Ramos (cell line): ENCODE results near the gene C9orf153.
"Not testable (repeated sequence)": the region's sequence is repeated elsewhere in the genome, so short reads cannot be mapped to it uniquely, and the experiment has no call there.

Experiments used
- in situ Hi-C: fragments of 300-500 bp; cut with MboI; formaldehyde crosslinking; loops from one replicate; pipeline ENCODE4 v1.14.3; 2022; ENCODE audit warnings: low sequenced_read_pairs; ENCODE audit not compliant: unreplicated experiment

Gene C9orf153

GRCh38 chr9:86201474-86202337, 57.8 kb downstream of the C9orf153 start:
- in situ Hi-C loops: no loop called here

DNA sequence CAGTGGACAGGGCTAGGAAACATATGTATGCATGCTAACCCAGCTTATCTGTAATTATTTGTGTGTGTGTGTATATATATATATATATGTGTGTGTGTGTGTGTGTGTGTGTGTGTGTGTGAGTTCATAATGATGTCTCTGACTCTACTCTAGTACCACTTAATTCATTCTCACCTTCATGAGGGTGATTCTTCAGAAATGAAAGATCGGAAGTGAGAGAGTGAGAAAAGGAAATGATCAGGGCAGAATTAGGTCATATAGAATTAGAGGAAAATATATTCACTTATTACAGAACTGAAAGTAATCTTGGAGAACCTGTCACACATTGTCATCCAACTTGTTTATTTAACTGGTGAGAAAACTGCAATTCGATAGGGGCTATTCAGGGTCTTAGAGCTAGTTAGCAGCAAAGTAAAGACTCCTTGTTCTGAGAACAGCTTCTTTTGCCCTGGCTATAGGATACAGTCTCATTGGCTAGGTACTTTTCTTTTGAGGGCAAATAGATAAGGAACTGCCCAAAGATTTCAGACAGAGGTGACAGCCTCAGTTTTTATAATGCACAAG, 58.8 kb downstream of the C9orf153 start:
- in situ Hi-C loops: no loop called here

GRCh38 chr9:86193088-86193487, 66.4 kb downstream of the C9orf153 start:
- in situ Hi-C loops: no loop called here

GRCh38 chr9:86190700-86191099, 68.8 kb downstream of the C9orf153 start:
- in situ Hi-C loops: not testable (repeated sequence)

- in situ Hi-C loops: no loop called here
These were observed 72.3 kb downstream of the C9orf153 start for GRCh38 chr9:86187121-86187520.

- in situ Hi-C loops: no loop called here
These were observed 72.8 kb downstream of the C9orf153 start for GRCh38 chr9:86186696-86187095.

DNA sequence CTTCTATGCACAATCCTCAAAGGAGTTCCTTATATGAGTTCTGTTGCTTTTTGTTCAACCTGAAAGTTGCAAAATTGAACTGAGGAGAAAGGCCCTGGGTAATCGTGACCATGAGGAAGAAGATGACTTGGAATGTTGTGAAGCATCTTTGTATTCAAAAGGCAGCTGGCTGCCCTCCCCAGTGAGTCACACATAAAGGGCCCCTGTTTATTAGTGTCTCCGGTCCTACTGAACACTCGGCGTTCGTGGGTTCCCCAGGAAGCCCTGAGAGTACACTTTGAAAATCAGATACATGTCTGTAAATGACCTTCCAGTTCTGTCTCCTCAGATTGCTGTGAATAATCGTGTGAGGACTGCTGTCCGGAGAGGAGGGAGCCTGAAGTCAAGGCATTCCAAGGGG, 73.6 kb downstream of the C9orf153 start:
- in situ Hi-C loops: no loop called here

DNA sequence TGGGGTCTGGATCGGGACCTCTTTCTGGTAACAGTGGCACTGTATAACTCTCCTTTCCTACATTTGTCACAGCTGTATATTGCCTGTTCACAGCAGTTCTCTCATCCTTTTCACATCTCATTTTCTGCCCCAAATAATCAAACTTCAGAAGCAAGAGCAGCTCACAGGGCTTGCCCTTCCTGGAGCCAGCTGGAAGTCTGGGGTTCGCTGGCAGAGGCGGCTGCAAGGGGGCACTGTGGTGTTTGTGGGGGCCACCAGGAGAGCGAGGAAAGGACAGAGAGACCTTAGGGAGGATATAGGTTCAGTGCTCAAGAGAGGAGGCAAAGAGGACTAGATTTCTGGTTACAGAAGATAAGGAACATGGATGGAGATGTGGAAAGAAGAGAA, 75.3 kb downstream of the C9orf153 start:
- in situ Hi-C loops: no loop called here

DNA sequence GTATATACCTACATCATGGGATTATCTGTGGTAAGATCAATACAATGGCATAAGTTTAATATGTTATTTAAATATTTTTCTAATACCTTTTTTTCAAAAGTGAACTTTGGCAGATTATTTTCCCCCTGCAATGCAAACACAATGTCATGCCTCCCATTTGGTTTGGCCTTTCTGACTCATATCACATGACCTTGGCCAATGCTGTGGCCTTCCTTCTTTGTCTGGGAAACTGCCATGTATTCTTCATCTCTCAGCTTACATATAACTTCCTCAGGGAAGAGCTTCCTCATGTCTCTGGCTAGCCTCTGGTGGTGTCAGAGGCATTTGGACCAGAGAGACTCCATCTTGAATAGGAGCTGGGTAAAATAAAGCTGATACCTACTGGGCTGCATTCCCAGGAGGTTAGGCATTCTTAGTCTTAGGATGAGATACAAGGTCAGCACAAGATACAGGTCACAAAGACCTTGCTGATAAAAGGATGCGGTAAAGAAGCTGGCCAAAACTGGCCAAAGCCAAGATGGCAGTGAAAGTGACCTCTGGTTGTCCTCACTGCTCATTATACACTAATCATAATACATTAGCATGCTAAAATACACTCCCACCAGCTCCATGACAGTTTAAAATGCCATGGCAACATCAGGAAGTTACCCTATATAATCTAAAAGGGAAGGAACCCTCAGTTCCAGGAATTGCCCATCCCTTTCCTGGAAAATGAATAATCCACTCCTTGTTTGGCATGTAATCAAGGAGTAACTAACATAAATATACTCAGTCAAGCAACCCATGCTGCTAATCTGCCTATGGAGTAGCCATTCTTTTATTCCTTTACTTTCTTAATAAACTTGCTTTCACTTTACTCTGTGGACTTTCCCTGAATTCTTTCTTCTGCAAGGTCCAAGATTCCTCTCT, 76.0 kb downstream of the C9orf153 start:
- in situ Hi-C loops: no loop called here

- in situ Hi-C loops: no loop called here
These were observed 77.8 kb downstream of the C9orf153 start for GRCh38 chr9:86181379-86182315.

DNA sequence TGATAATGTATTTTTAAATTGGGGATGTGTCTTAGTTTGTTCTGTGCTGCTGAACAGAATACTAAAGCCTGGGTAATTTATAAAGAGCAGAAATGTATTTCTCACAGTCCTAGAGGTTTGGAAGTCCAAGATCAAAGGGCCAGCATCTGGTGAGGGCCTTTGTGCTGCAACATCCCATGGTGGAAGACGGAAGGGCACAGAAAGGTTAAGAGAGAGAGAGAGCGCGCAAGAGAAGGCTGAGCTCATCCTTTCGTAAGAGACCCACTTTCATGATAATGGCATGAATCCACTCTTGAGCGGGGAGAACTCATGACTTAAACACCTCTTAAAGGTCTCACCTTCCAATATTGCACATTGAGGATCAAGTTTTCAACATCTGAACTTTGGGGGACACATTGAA, 81.0 kb downstream of the C9orf153 start:
- in situ Hi-C loops: no loop called here

- in situ Hi-C loops: no loop called here
These were observed 81.5 kb downstream of the C9orf153 start for GRCh38 chr9:86177995-86178394.

- in situ Hi-C loops: no loop called here
These were observed 83.0 kb downstream of the C9orf153 start for GRCh38 chr9:86176468-86176867.

DNA sequence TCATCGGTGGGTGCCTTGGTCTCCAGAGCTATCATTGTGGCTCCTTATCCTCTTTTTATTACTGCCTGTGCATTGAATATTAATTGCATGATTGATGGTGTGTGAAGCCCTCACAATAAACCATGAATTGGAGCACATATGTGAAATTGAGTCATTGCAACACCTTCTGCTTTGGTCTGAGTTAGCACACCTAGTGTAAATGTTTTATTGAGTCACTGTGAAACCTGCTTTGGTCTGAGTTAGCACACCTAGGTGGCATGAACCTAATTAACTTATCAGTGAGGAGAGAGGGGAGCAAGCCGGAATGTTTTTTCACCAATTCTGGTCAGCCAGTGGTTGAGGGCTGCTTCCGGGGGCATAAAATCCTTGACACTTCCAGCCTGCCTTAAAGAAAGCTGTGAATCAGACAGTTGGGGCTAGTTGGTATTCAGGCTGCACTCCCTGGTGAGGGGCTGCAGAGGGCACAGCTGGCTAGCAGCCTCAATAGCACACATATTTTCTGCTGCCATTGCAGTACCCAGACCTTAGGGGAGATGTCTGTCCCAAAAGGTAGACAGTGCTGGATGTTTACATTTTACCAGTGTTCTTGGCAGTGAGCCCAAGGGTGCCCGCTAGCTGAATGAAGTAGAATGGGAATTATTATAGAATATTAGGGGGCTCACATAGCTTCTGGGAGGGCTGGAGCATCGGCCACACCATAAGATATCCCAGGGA, 83.6 kb downstream of the C9orf153 start:
- in situ Hi-C loops: no loop called here

GRCh38 chr9:86175223-86175622, 84.2 kb downstream of the C9orf153 start:
- in situ Hi-C loops: no loop called here
